Large intestine (tissue), 3 donors: ENCODE data around the gene R3HDM2. TPM values are rescaled to one million over a fixed set of nuclear protein-coding genes. Genes with fewer than 3 reads are reported as not detected.
"Not testable (repeated sequence)": the region's sequence is repeated elsewhere in the genome, so short reads cannot be mapped to it uniquely, and the experiment has no call there.

Experiments used
- DNase-seq, 2 donors: peaks; one replicate each; pipeline versions ENCODE4 v3.0.0 to v3.0.0-alpha.2; 2013
- H3K27ac ChIP-seq: one replicate; pipeline ENCODE4 v1.5.1; 2013; ENCODE audit warnings: low read length
- H3K27me3 ChIP-seq: 2 replicates; pipeline ENCODE4 v1.6.1; 2013; ENCODE audit warnings: low read length; ENCODE audit not compliant: control insufficient read depth, insufficient read depth
- H3K36me3 ChIP-seq: 2 replicates; pipeline ENCODE4 v1.6.1; 2013; ENCODE audit warnings: low read length; ENCODE audit not compliant: control insufficient read depth, insufficient read depth
- H3K4me1 ChIP-seq: one replicate; pipeline ENCODE4 v1.6.1; 2013; ENCODE audit warnings: low read length; ENCODE audit not compliant: control insufficient read depth, insufficient read depth
- H3K4me3 ChIP-seq: one replicate; pipeline ENCODE4 v1.5.1; 2013; ENCODE audit warnings: low read length
- H3K9me3 ChIP-seq: one replicate; pipeline ENCODE4 v1.6.1; 2013; ENCODE audit warnings: mild to moderate bottlenecking, low read depth, low read length, moderate library complexity; ENCODE audit not compliant: control insufficient read depth
- WGBS: methylation state at CpG from one replicate; pipeline ENCODE4 v1.1.5; 2013; ENCODE audit warnings: low lambda C conversion rate; ENCODE audit not compliant: insufficient coverage; 5-methylcytosine and 5-hydroxymethylcytosine counted together
- polyA plus RNA-seq: library from polyadenylated mRNA; unstranded; fragments of 120-200 nt; gene quantifications from one replicate; pipeline ENCODE4 v1.2.1, GENCODE V29; 2013

R3HDM2 gene
- polyA plus RNA-seq, 1 donor = 64.2 TPM

DNA sequence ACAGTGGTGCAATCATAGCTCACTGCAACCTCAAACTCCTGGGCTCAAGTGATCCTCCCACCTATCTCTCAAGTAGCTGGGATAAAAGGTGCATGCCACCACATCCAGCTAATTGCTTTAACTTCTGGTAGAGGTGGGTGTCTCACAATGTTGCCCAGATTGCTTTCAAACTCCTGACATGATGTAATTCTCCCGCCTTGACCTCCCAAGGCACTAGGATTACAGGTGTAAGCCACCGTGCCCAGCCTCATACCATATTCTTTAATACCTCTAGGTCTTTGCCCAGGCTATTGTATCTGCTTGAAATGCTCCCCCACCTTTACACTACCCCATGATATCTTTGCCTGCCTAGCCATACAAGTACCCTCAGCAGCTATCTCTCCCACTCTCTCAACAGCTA, 11.3 kb downstream of the R3HDM2 start:
- no peaks in the 10 kb centered on the region for H3K9me3 ChIP-seq
- H3K27ac ChIP-seq = no peak overlapping the region
- H3K36me3 ChIP-seq = peaks cover 18% of the 10 kb centered on the region
- no peaks in the 10 kb centered on the region for H3K27me3 ChIP-seq
- no peaks in the 10 kb centered on the region for H3K4me1 ChIP-seq
- no peak for DNase-seq
- no CpG with 5 or more reads among the region's 2 CpGs for WGBS
- no peak overlapping the region for H3K4me3 ChIP-seq

DNA sequence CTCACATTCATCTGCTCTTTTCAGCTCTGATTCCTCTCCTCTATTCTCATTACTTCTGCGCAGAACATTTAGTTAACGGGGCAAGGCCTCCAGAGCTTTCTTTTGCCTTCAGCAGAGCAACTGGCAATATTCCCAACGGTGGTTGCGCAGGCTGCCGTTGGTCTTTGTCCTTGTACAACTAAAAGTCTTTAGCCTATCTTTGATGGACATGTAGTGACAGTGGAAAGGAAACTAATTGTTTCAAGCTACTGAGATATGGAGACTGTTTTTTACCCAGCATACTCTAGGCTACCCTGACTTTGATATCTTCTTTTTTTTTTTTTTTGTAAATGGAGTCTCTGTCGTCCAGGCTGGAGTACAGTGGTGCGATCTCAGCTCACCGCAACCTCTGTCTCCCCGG, 12.6 kb downstream of the R3HDM2 start:
- 100% methylated on average over 1 of the region's 9 CpGs for whole genome bisulfite sequencing

DNA sequence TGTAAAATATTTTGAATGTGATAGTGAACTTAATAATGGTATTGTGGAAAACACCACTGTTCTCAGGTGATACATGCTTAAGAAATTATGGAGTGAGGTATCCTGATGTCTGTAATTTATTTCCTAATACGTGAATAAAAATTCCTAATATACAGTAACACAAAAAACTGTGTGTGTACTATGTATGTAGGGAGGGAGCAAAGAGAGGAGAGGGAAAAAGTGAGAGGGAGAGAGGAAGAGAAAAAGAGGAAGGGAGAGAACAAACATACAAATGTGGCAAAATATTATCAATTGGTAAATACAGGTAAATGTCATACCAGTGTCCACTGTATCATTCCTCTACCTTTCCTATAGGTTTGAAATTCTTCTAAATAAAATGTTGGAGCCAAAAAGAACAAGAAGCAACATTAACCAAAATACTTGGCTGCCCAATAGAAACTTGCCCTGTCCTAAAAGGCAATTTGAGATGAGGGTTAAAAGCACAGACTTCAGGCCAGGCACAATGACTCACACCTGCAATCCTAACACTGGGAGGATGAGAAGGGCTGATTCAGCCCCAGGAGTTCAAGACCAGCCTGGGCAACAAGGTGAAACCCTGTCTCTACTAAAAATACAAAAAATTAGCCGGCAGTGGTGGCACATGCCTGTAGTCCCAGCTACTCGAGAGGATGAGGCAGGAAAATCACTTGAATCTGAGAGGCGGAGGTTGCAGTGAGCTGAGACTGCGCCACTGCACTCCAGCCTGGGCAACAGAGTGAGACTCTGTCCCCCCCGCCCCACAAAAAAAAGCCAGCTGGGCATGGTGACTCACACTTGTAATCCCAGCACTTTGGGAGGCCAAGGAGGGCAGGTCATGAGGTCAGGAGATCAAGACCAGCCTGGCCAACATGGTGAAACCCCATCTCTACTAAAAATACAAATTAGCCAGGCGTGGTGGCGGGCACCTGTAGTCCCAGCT, 14.5 kb downstream of the R3HDM2 start:
- Histone ChIP-seq H3K36me3 (peaks cover under 1% of the 10 kb centered on the region), H3K4me1 (no peaks in the 10 kb centered on the region), H3K27me3 (no peaks in the 10 kb centered on the region), H3K27ac (no peak overlapping the region), H3K4me3 (no peak overlapping the region), H3K9me3 (no peaks in the 10 kb centered on the region)
- DNase-seq = no peak
- WGBS = 80% methylated on average over 2 of the region's 8 CpGs

More for the DNA sequence above, 12.6 kb downstream of the R3HDM2 start:
- H3K9me3 ChIP-seq = no peaks in the 10 kb centered on the region
- H3K36me3 ChIP-seq = peaks cover 16% of the 10 kb centered on the region
- H3K27me3 ChIP-seq = no peaks in the 10 kb centered on the region
- DNase-seq = no peak
- no peak overlapping the region for H3K27ac ChIP-seq
- no peaks in the 10 kb centered on the region for H3K4me1 ChIP-seq
- H3K4me3 ChIP-seq = no peak overlapping the region

DNA sequence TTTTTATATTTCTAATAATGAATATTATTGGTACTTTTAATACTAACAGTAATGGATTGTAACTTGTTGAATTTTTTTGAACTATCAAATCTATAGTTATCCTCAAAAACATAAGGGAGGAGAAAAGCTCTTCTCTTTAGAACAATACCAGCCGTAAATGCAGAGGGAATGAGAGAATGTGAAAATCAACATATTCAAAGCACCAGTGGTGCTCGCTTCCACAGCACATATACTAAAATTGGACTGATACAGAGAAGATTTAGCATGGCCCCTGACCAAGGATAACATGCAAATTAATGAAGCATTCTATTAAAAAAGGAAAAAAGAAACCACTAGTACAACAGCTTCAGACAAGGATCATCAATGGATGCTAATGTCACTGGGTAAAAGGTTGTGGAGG, 15.8 kb downstream of the R3HDM2 start:
- DNase-seq = no peak
- peaks cover 2% of the 10 kb centered on the region for H3K36me3 ChIP-seq
- H3K27me3 ChIP-seq = no peaks in the 10 kb centered on the region
- H3K27ac ChIP-seq = no peak overlapping the region
- H3K4me1 ChIP-seq = no peaks in the 10 kb centered on the region
- no CpG with 5 or more reads among the region's 2 CpGs for WGBS
- no peak overlapping the region for H3K4me3 ChIP-seq
- no peaks in the 10 kb centered on the region for H3K9me3 ChIP-seq

DNA sequence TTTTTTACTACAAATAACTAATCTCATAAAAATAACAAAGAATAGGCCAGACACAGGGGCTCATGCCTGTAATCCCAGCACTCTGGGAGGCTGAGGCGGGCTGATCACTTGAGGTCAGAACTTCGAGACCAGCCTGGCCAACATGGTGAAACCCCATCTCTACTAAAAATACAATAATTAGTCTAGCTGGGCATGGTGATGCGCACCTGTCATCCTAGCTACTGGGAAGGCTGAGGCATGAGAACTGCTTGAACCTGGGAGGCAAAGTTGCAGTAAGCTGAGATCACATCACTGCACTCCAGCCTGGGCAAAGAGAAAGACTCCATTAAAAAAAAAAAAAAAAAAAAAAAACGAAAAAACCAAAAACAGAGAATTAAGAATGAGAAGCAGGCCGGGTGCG, 16.7 kb downstream of the R3HDM2 start:
- DNase-seq, H3K27ac ChIP-seq, H3K4me3 ChIP-seq, H3K9me3 ChIP-seq, H3K27me3 ChIP-seq, H3K36me3 ChIP-seq, H3K4me1 ChIP-seq: not testable (repeated sequence)
- WGBS = 80% methylated on average over 1 of the region's 6 CpGs

DNA sequence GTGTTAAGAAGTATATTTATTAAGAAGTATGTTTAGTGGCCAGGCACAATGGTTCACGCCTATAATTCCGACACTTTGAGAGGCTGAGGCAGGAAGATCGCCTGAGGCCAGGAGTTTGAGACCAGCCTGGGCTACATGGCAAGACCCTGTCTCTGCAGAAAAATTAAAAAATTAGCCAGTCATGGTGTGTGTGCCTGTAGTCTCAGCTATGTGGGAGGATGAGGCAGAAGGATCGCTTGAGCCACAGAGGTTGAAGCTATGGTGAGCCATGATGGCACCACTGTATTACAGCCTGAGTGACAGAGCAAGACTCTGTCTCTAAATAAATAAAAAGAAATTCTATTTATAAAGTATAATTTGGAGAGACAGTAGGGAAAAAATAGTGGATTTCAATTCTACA, 20.3 kb downstream of the R3HDM2 start:
- Histone ChIP-seq H3K27ac (no peak overlapping the region), H3K4me1 (no peaks in the 10 kb centered on the region), H3K36me3 (peaks cover 2% of the 10 kb centered on the region), H3K27me3 (no peaks in the 10 kb centered on the region), H3K9me3 (no peaks in the 10 kb centered on the region), H3K4me3 (no peak overlapping the region)
- 100% methylated on average over 1 of the region's 4 CpGs for WGBS
- no peak for DNase-seq

DNA sequence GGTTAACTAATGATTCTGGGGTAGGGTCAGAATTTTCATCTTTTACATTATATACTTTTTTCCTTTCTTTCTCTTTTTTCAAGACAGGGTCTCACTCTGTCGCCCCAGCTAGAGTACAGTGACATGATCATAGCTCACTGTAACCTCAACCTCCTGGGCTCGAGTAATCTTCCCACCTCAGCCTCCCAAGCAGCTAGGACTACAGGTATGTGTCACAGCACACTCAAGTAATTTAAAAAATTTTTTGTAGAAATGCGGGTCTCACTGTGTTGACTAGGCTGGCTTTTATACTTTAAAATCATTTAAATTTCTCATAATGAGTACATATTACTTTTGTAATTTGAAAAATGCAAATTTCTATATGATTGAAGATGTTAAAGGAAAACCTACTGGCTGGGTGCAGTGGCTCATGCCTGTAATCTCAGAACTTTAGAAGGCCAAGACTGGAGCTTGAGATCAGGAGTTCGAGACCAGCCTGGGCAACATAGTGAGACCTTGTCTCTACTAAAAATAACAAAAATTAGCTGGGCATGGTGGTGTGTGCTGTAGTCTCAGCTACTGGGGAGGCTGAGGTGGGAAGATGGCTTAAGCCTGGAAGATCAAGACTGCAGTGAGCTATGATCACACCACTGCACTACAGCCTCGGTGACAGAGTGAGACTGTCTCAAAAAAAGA, 25.7 kb downstream of the R3HDM2 start:
- no peaks in the 10 kb centered on the region for H3K9me3 ChIP-seq
- no peak for DNase-seq
- peaks cover 2% of the 10 kb centered on the region for H3K36me3 ChIP-seq
- no peak overlapping the region for H3K27ac ChIP-seq
- H3K27me3 ChIP-seq = no peaks in the 10 kb centered on the region
- H3K4me1 ChIP-seq = no peaks in the 10 kb centered on the region
- WGBS = 100% methylated on average over 1 of the region's 5 CpGs
- no peak overlapping the region for H3K4me3 ChIP-seq

DNA sequence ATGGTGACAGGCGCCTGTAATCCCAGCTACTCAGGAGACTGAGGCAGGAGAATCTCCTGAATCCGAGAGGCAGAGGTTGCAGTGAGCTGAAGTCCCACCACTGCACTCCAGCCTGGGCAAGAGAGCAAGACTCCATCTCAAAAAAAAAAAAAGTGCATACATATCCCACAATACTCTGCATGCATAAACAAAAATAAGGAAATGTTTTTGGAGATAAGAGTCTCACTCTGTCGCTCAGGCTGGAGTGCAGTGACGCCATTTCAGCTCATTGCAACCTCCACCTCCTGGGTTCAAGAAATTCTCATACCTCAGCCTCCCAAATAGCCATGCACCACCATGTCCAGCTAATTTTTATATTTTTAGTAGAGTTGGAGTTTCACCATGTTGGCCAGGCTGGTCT, 28.7 kb downstream of the R3HDM2 start:
- H3K36me3 ChIP-seq, H3K4me3 ChIP-seq, H3K4me1 ChIP-seq, H3K27me3 ChIP-seq, DNase-seq, H3K9me3 ChIP-seq, H3K27ac ChIP-seq: not testable (repeated sequence)
- WGBS = no CpG with 5 or more reads among the region's 4 CpGs

DNA sequence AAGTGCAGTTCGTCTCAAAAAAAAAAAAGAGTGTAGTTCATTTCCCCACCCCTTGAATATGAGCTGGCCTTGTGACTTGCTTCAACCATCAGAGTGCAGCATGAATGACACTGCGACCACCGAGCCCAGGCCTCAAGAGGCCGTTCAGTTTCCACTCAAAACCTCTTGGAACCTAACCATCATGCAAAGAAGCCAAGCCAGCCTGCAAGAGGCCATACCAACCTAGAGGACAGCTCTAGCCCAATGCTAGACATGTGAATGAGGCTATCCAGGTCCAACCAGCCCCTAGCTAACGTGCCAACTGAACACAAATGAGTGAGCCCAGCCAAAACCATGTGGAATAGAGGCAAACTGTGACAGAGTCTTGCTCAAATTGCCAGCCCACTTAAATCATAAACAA, 29.7 kb downstream of the R3HDM2 start:
- H3K4me1 ChIP-seq = no peaks in the 10 kb centered on the region
- no peak overlapping the region for H3K27ac ChIP-seq
- peaks cover 2% of the 10 kb centered on the region for H3K36me3 ChIP-seq
- no peak for DNase-seq
- H3K4me3 ChIP-seq = no peak overlapping the region
- no CpG with 5 or more reads among the region's 5 CpGs for WGBS
- H3K27me3 ChIP-seq = no peaks in the 10 kb centered on the region
- no peaks in the 10 kb centered on the region for H3K9me3 ChIP-seq

DNA sequence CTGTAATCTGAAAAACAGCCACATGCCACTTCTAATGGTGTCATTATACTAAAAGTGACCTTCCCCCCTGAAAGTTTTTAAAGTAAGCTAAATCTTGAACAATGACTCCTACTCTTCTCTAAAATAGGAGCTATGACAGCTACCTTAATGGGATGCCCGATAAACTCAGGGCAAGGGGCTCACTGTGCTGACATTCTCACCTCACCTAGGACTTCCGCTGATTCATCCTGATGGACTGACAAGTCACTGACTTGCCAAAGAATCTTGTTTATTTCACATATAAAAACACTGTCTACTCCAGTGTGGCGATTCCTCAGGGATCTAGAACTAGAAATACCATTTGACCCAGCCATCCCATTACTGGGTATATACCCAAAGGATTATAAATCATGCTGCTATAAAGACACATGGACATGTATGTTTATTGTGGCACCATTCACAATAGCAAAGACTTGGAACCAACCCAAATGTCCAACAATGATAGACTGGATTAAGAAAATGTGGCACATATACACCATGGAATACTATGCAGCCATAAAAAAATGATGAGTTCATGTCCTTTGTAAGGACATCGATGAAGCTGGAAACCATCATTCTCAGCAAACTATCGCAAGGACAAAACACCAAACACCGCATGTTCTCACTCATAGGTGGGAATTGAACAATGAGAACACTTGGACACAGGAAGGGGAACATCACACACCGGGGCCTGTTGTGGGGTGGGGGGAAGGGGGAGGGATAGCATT, 31.0 kb downstream of the R3HDM2 start:
- H3K4me3 ChIP-seq = not testable (repeated sequence)
- no CpG with 5 or more reads among the region's 7 CpGs for WGBS

More for the DNA sequence above, 31.0 kb downstream of the R3HDM2 start:
- not testable (repeated sequence) for H3K9me3 ChIP-seq, H3K4me1 ChIP-seq, H3K36me3 ChIP-seq, H3K27me3 ChIP-seq, DNase-seq, H3K27ac ChIP-seq
